CD4-positive, CD25-positive, alpha-beta regulatory T cell (primary cell): ENCODE results near the gene PALD1. TPM values are rescaled to one million over a fixed set of nuclear protein-coding genes. Genes with fewer than 3 reads are reported as not detected.
A peak's percentile ranks its signal among the peaks of the same experiment; 100 is the strongest.
"Not testable (repeated sequence)": the region's sequence is repeated elsewhere in the genome, so short reads cannot be mapped to it uniquely, and the experiment has no call there.

ENCODE experiments used
- ATAC-seq, 2 donors: fragments of 150-1000 bp; cut with Tn5 transposase; one replicate each; pipeline ENCODE4 v1.10.0; 2021; ENCODE audit warnings: low read depth in 2 of 2, moderate number of reproducible peaks in 2 of 2, moderate library complexity in 1 of 2
- DNase-seq, 3 donors: peaks; one replicate each; pipeline versions ENCODE4 v3.0.0 to v3.0.0-alpha.2; 2012 to 2022; ENCODE audit warnings: mixed read lengths in 1 of 3
- H3K27ac ChIP-seq: one replicate; pipeline ENCODE4 v1.7.0; 2013; ENCODE audit warnings: mild to moderate bottlenecking, low read length; ENCODE audit not compliant: insufficient read depth, poor library complexity, severe bottlenecking
- H3K27me3 ChIP-seq: one replicate; pipeline ENCODE4 v1.7.0; 2013; ENCODE audit warnings: low read length; ENCODE audit not compliant: control insufficient read depth, insufficient read depth
- H3K36me3 ChIP-seq: one replicate; pipeline ENCODE4 v1.7.0; 2013; ENCODE audit warnings: mild to moderate bottlenecking, low read length, moderate library complexity; ENCODE audit not compliant: control insufficient read depth, insufficient read depth
- H3K4me1 ChIP-seq: 2 replicates; pipeline ENCODE4 v1.7.0; 2013; ENCODE audit warnings: mild to moderate bottlenecking, low read length; ENCODE audit not compliant: insufficient read depth, control insufficient read depth, poor library complexity, severe bottlenecking
- H3K4me3 ChIP-seq: one replicate; pipeline ENCODE4 v1.7.0; 2013; ENCODE audit warnings: low read depth, mild to moderate bottlenecking, low read length, moderate library complexity
- H3K9me3 ChIP-seq, 2 experiments: 1 replicate in 1 of 2; 2 replicates in 1 of 2; pipeline ENCODE4 v1.7.0; 2013; ENCODE audit warnings: low read length in 2 of 2, mild to moderate bottlenecking in 1 of 2, moderate library complexity in 1 of 2; ENCODE audit not compliant: control insufficient read depth in 2 of 2
- H3K27ac Mint-ChIP-seq, 3 donors: one replicate each; pipeline ENCODE4 v1.8.0; 2020 to 2022; ENCODE audit warnings: mild to moderate bottlenecking in 3 of 3, mixed read lengths in 3 of 3, moderate library complexity in 2 of 3
- H3K27me3 Mint-ChIP-seq: one replicate; pipeline ENCODE4 v1.8.0; 2022; ENCODE audit warnings: mild to moderate bottlenecking, mixed read lengths
- H3K36me3 Mint-ChIP-seq: one replicate; pipeline ENCODE4 v1.8.0; 2020; ENCODE audit warnings: mixed read lengths
- H3K4me1 Mint-ChIP-seq, 4 donors: one replicate each; pipeline ENCODE4 v1.8.0; 2020 to 2022; ENCODE audit warnings: mixed read lengths in 4 of 4, mild to moderate bottlenecking in 1 of 4
- H3K4me3 Mint-ChIP-seq, 4 donors: one replicate each; pipeline ENCODE4 v1.8.0; 2020 to 2022; ENCODE audit warnings: mild to moderate bottlenecking in 4 of 4, mixed read lengths in 4 of 4, moderate library complexity in 3 of 4
- H3K9me3 Mint-ChIP-seq, 7 donors: one replicate each; pipeline ENCODE4 v1.8.0; 2020 to 2022; ENCODE audit warnings: mixed read lengths in 7 of 7, mild to moderate bottlenecking in 3 of 7, moderate library complexity in 2 of 7
- polyA plus RNA-seq, 4 donors: library from polyadenylated mRNA; unstranded; fragments of 300-500 nt; fragmentation: Illumina TruSeq; gene quantifications; one replicate each; pipeline ENCODE4 v1.2.3, GENCODE V29; 2021
- total RNA-seq: library from RNA; stranded (reverse); gene quantifications from one replicate; pipeline ENCODE4 v1.2.3, GENCODE V29; 2022

The PALD1 gene
- total and polyA plus RNA-seq, 5 donors from 2014 or later: not detected

DNA sequence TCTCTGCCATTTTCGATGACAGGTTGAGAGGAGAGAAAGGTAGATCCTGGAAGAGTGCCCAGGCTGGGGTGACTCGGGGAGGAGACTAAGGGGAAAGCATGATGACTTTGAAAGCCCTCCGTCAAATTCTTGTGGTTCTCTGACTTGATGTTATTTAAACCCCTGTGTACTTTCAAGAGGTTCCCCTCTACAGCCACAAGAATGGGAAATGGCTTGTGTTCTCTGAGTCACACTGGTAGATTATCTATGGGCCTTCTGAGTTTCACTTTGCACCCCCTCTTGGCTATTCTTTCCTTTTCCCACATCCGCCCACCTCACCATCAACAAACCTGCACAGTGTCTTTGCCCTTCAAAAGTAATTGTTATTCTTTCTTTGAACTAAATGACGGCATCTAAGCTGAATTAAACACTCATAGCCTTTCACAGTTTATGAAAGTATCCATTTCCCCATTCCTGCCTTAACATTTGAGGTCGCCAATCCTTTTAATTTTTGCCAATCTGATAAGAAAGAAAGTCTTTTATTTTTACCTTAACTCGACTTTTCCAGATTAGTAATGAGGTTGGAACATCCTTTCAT lies 99.9 kb downstream of the PALD1 start:
- peak overlapping the region; percentile 44 for H3K27ac ChIP-seq
- Mint-ChIP-seq H3K4me3 (peak overlapping the region; percentile 14 to 61 (median 36)), H3K27ac (peak overlapping the region; percentile 80 to 99 (median 89)), H3K36me3 (no peaks in the 10 kb centered on the region), H3K9me3 (no peaks in the 10 kb centered on the region), H3K27me3 (no peaks in the 10 kb centered on the region), H3K4me1 (peaks cover 17 to 52% (median 39%) of the 10 kb centered on the region in 4 donors)
- ATAC-seq (peak; percentile 88 to 90), DNase-seq (peak in 2 of 3 donors; percentile 58 to 86)
- H3K4me3 ChIP-seq: peak overlapping the region; percentile 47
- H3K27me3 ChIP-seq: no peaks in the 10 kb centered on the region
- H3K36me3 ChIP-seq: no peaks in the 10 kb centered on the region
- H3K4me1 ChIP-seq: peaks cover 46% of the 10 kb centered on the region
- no peaks in the 10 kb centered on the region for H3K9me3 ChIP-seq

DNA sequence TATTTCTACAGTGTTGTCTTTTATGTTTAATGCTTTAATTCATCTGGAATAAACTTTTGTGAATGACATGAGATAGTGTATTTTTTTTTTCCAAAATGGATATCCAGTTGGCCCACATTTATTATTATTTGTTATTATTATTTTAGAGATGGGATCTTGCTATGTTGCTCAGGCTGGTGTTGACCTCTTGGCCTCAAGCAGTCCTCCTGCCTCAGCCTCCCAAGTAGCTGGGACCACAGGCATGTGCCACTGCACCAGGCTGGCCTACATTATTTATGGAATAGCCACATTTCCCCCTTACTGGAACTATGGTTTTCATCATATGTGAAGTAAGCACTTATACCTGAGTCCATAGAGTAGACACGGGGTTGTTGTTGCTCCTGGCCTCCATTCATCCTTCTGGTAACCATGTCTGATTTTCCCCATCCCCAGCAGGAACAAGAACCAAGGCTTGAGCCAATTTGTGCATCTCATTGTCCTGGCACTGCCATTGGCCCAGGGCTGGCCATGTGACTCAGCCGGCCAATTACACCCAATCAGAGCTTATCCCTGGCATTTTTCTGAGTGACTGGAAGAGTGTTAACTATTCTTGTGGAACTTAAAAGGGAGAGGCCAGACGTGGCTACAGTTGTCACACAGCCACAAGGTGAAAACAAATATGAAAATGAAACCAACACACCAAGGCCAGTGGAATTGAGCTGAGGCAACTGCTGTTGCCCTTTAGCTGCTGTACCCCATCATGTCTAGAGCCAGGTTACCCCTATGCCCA lies 100.9 kb downstream of the PALD1 start:
- H3K4me3 ChIP-seq: peak overlapping the region; percentile 56
- no peaks in the 10 kb centered on the region for H3K36me3 ChIP-seq
- no peaks in the 10 kb centered on the region for H3K27me3 Mint-ChIP-seq
- DNase-seq (peak in 1 of 3 donors; percentile 56), ATAC-seq (no peak)
- H3K4me1 ChIP-seq: peaks cover 46% of the 10 kb centered on the region
- no peaks in the 10 kb centered on the region for H3K9me3 Mint-ChIP-seq
- peak overlapping the region; percentile 22 to 77 (median 62) for H3K4me3 Mint-ChIP-seq
- H3K9me3 ChIP-seq: no peaks in the 10 kb centered on the region
- H3K27me3 ChIP-seq: no peaks in the 10 kb centered on the region
- peak overlapping the region; percentile 44 for H3K27ac ChIP-seq
- peaks cover 17 to 52% (median 39%) of the 10 kb centered on the region in 4 donors for H3K4me1 Mint-ChIP-seq
- H3K36me3 Mint-ChIP-seq: no peaks in the 10 kb centered on the region
- peak overlapping the region; percentile 85 to 89 (median 89) for H3K27ac Mint-ChIP-seq

DNA sequence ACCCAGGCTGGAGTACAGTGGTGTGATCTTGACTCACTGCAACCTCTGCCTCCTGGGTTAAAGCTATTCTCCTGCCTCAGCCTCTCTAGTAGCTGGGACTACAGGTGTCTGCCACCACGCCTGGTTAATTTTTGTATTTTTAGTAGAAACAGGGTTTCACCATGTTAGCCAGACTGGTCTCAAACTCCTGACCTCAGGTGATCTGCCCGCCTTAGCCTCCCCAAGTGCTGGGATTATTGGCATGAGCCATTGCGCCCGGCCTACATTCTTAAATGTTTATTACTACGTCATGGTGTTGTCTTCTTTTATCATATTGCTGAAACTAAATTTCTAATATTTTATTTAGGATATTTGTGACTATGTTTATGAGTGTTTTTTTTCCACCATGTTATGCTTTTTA lies 102.6 kb downstream of the PALD1 start:
- H3K4me1 ChIP-seq: peaks cover 42% of the 10 kb centered on the region
- not testable (repeated sequence) for H3K27me3 ChIP-seq, H3K4me3 ChIP-seq, ATAC-seq, H3K27ac Mint-ChIP-seq, H3K36me3 Mint-ChIP-seq, H3K4me3 Mint-ChIP-seq, H3K9me3 ChIP-seq, H3K27ac ChIP-seq, H3K27me3 Mint-ChIP-seq, DNase-seq, H3K36me3 ChIP-seq, H3K9me3 Mint-ChIP-seq
- H3K4me1 Mint-ChIP-seq: peaks cover 17 to 44% (median 38%) of the 10 kb centered on the region in 4 donors

DNA sequence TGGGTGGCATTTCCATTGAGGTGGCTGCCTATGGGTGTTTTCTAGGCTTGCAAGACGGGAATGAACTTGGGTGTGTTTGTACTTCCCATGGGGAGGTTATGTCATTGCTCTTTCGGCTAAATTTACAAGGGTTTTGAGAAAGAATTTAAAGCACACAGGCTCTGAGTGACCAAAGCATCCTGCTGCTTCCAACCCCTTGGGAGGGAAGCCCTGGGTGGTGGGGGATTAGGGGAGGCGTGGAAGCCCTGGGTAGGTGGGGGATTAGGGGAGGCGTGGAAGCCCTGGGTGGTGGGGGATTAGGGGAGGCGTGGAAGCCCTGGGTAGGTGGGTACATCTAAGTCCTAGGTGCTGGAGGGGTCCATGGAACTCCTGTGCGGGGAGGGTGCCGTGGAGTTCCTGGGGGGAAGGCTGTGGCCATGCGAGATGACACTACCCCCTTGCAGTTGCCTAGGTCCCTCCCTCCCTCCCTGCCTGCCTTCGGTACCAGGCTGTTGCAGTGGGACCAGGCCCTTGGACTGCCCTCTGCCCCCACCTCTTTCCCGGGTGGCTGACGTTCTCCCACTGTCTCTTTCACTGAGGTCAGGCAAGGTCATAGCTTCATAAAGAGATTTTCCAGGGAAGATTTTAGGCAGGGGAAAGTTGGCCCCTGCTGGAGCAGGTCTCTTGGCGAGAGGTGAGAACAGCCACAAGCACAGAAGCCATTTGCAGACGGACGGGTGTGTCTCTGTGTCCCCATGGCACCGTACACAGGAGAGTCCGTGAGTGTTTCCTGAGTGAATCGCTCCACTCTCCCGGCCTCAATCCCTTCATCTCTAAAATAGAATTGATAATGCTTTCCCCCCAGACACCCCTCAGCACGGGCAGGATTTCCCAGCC lies 104.5 kb downstream of the PALD1 start:
- peaks cover 24% of the 10 kb centered on the region for H3K4me1 ChIP-seq
- no peak overlapping the region for H3K4me3 ChIP-seq
- no peak for ATAC-seq
- Mint-ChIP-seq H3K27me3 (peaks cover 8% of the 10 kb centered on the region), H3K4me1 (peaks cover 9 to 25% (median 21%) of the 10 kb centered on the region in 4 donors), H3K9me3 (peaks cover 0 to 1% (median 0%) of the 10 kb centered on the region in 7 donors), H3K36me3 (no peaks in the 10 kb centered on the region), H3K4me3 (no peak overlapping the region), H3K27ac (peak overlapping the region in 1 of 3 donors; percentile 36)
- no peaks in the 10 kb centered on the region for H3K27me3 ChIP-seq
- no peaks in the 10 kb centered on the region for H3K9me3 ChIP-seq
- DNase-seq: no peak
- H3K36me3 ChIP-seq: no peaks in the 10 kb centered on the region
- H3K27ac ChIP-seq: no peak overlapping the region

DNA sequence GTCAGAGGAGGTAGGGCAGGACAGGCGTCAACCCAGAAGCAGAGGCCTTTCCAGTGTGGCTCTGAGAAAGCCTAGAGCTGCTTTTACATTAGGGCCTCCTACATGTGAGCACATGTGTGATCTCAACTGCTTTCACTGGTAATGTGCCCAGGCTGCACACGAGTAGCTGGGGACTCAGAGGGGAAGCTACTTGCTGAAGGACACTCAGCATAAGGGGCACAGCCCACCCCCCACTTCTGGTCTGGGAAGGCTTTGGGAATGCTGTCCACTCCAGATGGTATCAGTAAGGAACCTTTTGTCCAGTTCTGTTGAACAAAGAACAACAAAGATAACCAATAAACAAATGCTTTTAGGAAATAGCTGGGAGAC lies 105.1 kb downstream of the PALD1 start:
- Mint-ChIP-seq H3K4me3 (no peak overlapping the region), H3K9me3 (peaks cover 0 to 1% (median 0%) of the 10 kb centered on the region in 7 donors), H3K27me3 (peaks cover 11% of the 10 kb centered on the region), H3K27ac (peak overlapping the region in 1 of 3 donors; percentile 86), H3K36me3 (no peaks in the 10 kb centered on the region), H3K4me1 (peaks cover 4 to 19% (median 15%) of the 10 kb centered on the region in 4 donors)
- Histone ChIP-seq H3K9me3 (no peaks in the 10 kb centered on the region), H3K4me1 (peaks cover 17% of the 10 kb centered on the region), H3K27ac (no peak overlapping the region), H3K27me3 (no peaks in the 10 kb centered on the region), H3K36me3 (no peaks in the 10 kb centered on the region), H3K4me3 (no peak overlapping the region)
- DNase-seq (no peak), ATAC-seq (no peak)

DNA sequence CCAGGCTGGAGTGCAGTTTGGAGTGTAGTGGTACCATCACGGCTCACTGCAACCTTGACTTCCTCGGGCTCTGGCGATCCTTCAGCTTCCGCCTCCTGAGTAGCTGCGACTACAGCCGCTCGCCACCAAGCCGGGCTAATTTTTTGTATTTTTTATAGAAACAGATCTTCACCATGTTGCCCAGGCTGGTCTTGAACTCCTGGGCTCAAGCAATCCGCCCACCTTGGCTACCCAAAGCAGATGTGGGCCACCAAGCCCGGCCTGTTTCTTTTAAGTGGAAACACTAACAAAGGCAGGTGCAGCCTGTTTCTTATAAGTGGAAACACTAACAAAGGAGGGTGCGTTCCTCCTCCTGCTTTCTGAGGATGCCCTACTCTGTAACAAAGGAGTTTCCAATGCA lies 105.8 kb downstream of the PALD1 start:
- Mint-ChIP-seq H3K4me1 (peaks cover 0 to 12% (median 9%) of the 10 kb centered on the region in 4 donors), H3K9me3 (peaks cover 0 to 1% (median 0%) of the 10 kb centered on the region in 7 donors), H3K36me3 (no peaks in the 10 kb centered on the region), H3K27ac (no peak overlapping the region), H3K27me3 (peaks cover 11% of the 10 kb centered on the region), H3K4me3 (no peak overlapping the region)
- Histone ChIP-seq H3K4me1 (peaks cover 10% of the 10 kb centered on the region), H3K4me3 (no peak overlapping the region), H3K9me3 (no peaks in the 10 kb centered on the region), H3K36me3 (no peaks in the 10 kb centered on the region), H3K27ac (no peak overlapping the region), H3K27me3 (no peaks in the 10 kb centered on the region)
- ATAC-seq: no peak
- DNase-seq: no peak

DNA sequence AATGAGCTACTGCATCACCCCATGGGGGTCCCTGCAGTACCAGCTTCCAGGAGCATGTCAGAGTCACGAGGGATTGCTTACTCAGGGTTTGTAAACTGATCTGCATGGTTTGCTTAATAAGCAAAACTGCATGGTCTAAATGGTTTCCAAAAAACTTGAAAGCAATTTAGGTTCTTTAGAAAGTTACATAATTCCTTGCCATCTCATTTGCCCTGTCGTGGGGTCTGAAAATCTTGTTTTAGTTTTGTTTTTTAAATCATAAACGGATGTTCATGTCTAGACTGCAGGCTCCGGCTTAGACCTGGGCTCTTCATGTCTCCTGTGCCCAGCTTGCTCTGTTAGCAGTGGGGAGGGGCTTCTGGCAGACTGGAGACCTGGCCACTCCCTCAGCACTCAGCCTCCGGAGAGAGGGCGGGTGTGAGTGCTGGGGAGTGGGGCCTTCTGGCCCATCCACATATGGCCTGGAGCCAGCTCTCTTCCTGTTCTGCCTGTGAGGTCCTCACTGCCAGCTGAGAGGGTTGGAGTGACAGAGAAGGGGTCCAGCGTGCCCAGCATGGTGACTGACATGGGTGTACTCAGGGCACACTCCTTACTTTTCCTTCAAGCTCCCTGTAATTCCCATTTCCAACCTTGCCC lies 106.5 kb downstream of the PALD1 start:
- Histone ChIP-seq H3K36me3 (no peaks in the 10 kb centered on the region), H3K4me3 (no peak overlapping the region), H3K27ac (no peak overlapping the region), H3K27me3 (no peaks in the 10 kb centered on the region), H3K9me3 (no peaks in the 10 kb centered on the region), H3K4me1 (peaks cover 4% of the 10 kb centered on the region)
- no peak overlapping the region for H3K27ac Mint-ChIP-seq
- peaks cover 0 to 5% (median 2%) of the 10 kb centered on the region in 4 donors for H3K4me1 Mint-ChIP-seq
- ATAC-seq (peak in 1 of 2 donors; percentile 14), DNase-seq (no peak)
- H3K27me3 Mint-ChIP-seq: peaks cover 11% of the 10 kb centered on the region
- no peaks in the 10 kb centered on the region for H3K36me3 Mint-ChIP-seq
- no peak overlapping the region for H3K4me3 Mint-ChIP-seq
- H3K9me3 Mint-ChIP-seq: peaks cover 0 to 1% (median 0%) of the 10 kb centered on the region in 7 donors
